WTC11 (cell line): ENCODE data around the gene TSPAN6. TPM values are rescaled to one million over a fixed set of nuclear protein-coding genes. Genes with fewer than 3 reads are reported as not detected.

ENCODE experiments used
- ATAC-seq: fragments of 200-7000 bp; cut with Tn5 transposase; 2 replicates; pipeline ENCODE4 v1.10.0; 2021; ENCODE audit warnings: mild to moderate bottlenecking, moderate library complexity
- CTCF ChIA-PET: fragments of 300-600 bp; sonication (Branson Sonifier 250); formaldehyde crosslinking; loops from one replicate; lab custom pipeline; 2021; ENCODE audit warnings: antibody characterized with exemption; lab: Charles Lee
- POLR2A ChIA-PET: fragments of 350-600 bp; sonication (Branson Sonifier 250); formaldehyde crosslinking; loops from one replicate; lab custom pipeline; 2021; ENCODE audit warnings: antibody characterized with exemption; lab: Charles Lee
- DNase-seq: peaks from one replicate; pipeline ENCODE4 v3.0.0; 2021; ENCODE audit warnings: low spot score
- H3K27ac Mint-ChIP-seq: 2 replicates; pipeline ENCODE4 v1.8.0; 2021; ENCODE audit warnings: mixed read lengths
- H3K27me3 Mint-ChIP-seq: 2 replicates; pipeline ENCODE4 v1.8.0; 2021; ENCODE audit warnings: low read depth, mild to moderate bottlenecking, moderate library complexity, mixed read lengths
- H3K36me3 Mint-ChIP-seq: 2 replicates; pipeline ENCODE4 v1.8.0; 2021; ENCODE audit warnings: mixed read lengths
- H3K4me1 Mint-ChIP-seq: 2 replicates; pipeline ENCODE4 v1.8.0; 2022; ENCODE audit warnings: mixed read lengths
- H3K4me3 Mint-ChIP-seq: 2 replicates; pipeline ENCODE4 v1.8.0; 2021; ENCODE audit warnings: mild to moderate bottlenecking, moderate library complexity, mixed read lengths
- H3K9me3 Mint-ChIP-seq: 2 replicates; pipeline ENCODE4 v1.8.0; 2021; ENCODE audit warnings: mixed read lengths
- CREB1 ChIP-seq: sonication (generic); formaldehyde crosslinking; IDR thresholded peaks from 2 replicates; pipeline ENCODE4 v1.8.0; 2023; ENCODE audit warnings: mild to moderate bottlenecking, missing genetic modification reagents
- CREM ChIP-seq: sonication (generic); formaldehyde crosslinking; IDR thresholded peaks from 2 replicates; pipeline ENCODE4 v1.8.1; 2022; ENCODE audit warnings: mild to moderate bottlenecking, missing genetic modification reagents, moderate library complexity
- E2F4 ChIP-seq: sonication (generic); formaldehyde crosslinking; IDR thresholded peaks from 2 replicates; pipeline ENCODE4 v1.8.1; 2022; ENCODE audit warnings: low read depth, mild to moderate bottlenecking, moderate library complexity, missing genetic modification reagents, borderline replicate concordance
- ERG ChIP-seq: fragments of 250-450 bp; sonication (Bioruptor Pico); IDR thresholded peaks from 2 replicates; pipeline ENCODE4 v1.8.0; 2021; ENCODE audit warnings: mild to moderate bottlenecking
- ESRRA ChIP-seq: sonication (generic); formaldehyde crosslinking; IDR thresholded peaks from 2 replicates; pipeline ENCODE4 v1.8.1; 2022; ENCODE audit warnings: mild to moderate bottlenecking, missing genetic modification reagents, borderline replicate concordance
- ETV6 ChIP-seq: sonication (generic); formaldehyde crosslinking; IDR thresholded peaks from 2 replicates; pipeline ENCODE4 v1.8.1; 2022; ENCODE audit warnings: mild to moderate bottlenecking, missing genetic modification reagents
- FOXP1 ChIP-seq: sonication (generic); formaldehyde crosslinking; IDR thresholded peaks from 2 replicates; pipeline ENCODE4 v1.8.0; 2022; ENCODE audit warnings: missing genetic modification reagents, mild to moderate bottlenecking, moderate library complexity, borderline replicate concordance
- GTF2I ChIP-seq: fragments of 250-450 bp; sonication (Bioruptor Pico); conservative IDR thresholded peaks from 2 replicates; pipeline ENCODE4 v1.4.0; 2021; ENCODE audit warnings: mild to moderate bottlenecking
- HMGXB4 ChIP-seq: sonication (generic); formaldehyde crosslinking; IDR thresholded peaks from 2 replicates; pipeline ENCODE4 v1.8.1; 2023; ENCODE audit warnings: mild to moderate bottlenecking, moderate library complexity, missing genetic modification reagents
- JAZF1 ChIP-seq: fragments of 250-450 bp; sonication (Bioruptor Pico); IDR thresholded peaks from 2 replicates; pipeline ENCODE4 v1.9.0; 2021; ENCODE audit warnings: moderate library complexity, mild to moderate bottlenecking, inconsistent platforms
- JUN ChIP-seq: sonication (generic); formaldehyde crosslinking; IDR thresholded peaks from 2 replicates; pipeline ENCODE4 v1.8.0; 2023; ENCODE audit warnings: mild to moderate bottlenecking, missing genetic modification reagents
- OVOL2 ChIP-seq: fragments of 250-450 bp; sonication (Bioruptor Pico); IDR thresholded peaks from 2 replicates; pipeline ENCODE4 v1.9.0; 2021; ENCODE audit warnings: mild to moderate bottlenecking, borderline replicate concordance
- PREB ChIP-seq: sonication (generic); formaldehyde crosslinking; IDR thresholded peaks from 2 replicates; pipeline ENCODE4 v1.8.1; 2022; ENCODE audit warnings: mild to moderate bottlenecking, missing genetic modification reagents, moderate library complexity, borderline replicate concordance
- SMAD3 ChIP-seq: sonication (generic); formaldehyde crosslinking; IDR thresholded peaks from 2 replicates; pipeline ENCODE4 v1.8.0; 2022; ENCODE audit warnings: missing genetic modification reagents, mild to moderate bottlenecking, borderline replicate concordance
- SMAD4 ChIP-seq: sonication (generic); formaldehyde crosslinking; IDR thresholded peaks from 2 replicates; pipeline ENCODE4 v1.8.0; 2022; ENCODE audit warnings: mild to moderate bottlenecking, missing genetic modification reagents
- TCF7 ChIP-seq: sonication (generic); formaldehyde crosslinking; IDR thresholded peaks from 2 replicates; pipeline ENCODE4 v1.8.0; 2022; ENCODE audit warnings: mild to moderate bottlenecking, low read depth, missing genetic modification reagents, moderate library complexity
- TEAD1 ChIP-seq: sonication (generic); formaldehyde crosslinking; IDR thresholded peaks from 2 replicates; pipeline ENCODE4 v1.8.0; 2022; ENCODE audit warnings: mild to moderate bottlenecking, missing genetic modification reagents
- ZBTB21 ChIP-seq: sonication (generic); formaldehyde crosslinking; IDR thresholded peaks from 2 replicates; pipeline ENCODE4 v1.8.1; 2023; ENCODE audit warnings: mild to moderate bottlenecking, missing genetic modification reagents, borderline replicate concordance
- ZNF219 ChIP-seq: sonication (generic); formaldehyde crosslinking; IDR thresholded peaks from 2 replicates; pipeline ENCODE4 v1.8.0; 2023; ENCODE audit warnings: missing genetic modification reagents, mild to moderate bottlenecking, borderline replicate concordance
- ZNF232 ChIP-seq: sonication (generic); formaldehyde crosslinking; IDR thresholded peaks from 2 replicates; pipeline ENCODE4 v1.8.0; 2022; ENCODE audit warnings: mild to moderate bottlenecking, missing genetic modification reagents
- ZNF263 ChIP-seq: sonication (generic); formaldehyde crosslinking; IDR thresholded peaks from 2 replicates; pipeline ENCODE4 v1.8.1; 2022; ENCODE audit warnings: low read depth, mild to moderate bottlenecking, moderate library complexity, missing genetic modification reagents
- total RNA-seq: library from RNA; stranded (reverse); gene quantifications from 3 replicates; pipeline ENCODE4 v1.2.3, GENCODE V29; 2021

TSPAN6 gene
- total RNA-seq, 1 experiment from 2014 or later, result 47.0 TPM

GRCh38 chrX:100647739-100648138 lies 11.1 kb upstream of the TSPAN6 start:
- TF ChIP-seq JAZF1 (CRISPR knock-in tag), result no peak
- TF ChIP-seq CREB1 (CRISPR knock-in tag), result no peak
- no peak for TF ChIP-seq PREB (CRISPR knock-in tag)
- no peak for TF ChIP-seq ESRRA
- TF ChIP-seq JUN (CRISPR knock-in tag), result no peak
- TF ChIP-seq ZNF232 (CRISPR knock-in tag), result no peak
- no peak for TF ChIP-seq TEAD1 (CRISPR knock-in tag)
- TF ChIP-seq CREM (CRISPR knock-in tag), result no peak
- no peak for TF ChIP-seq ETV6 (CRISPR knock-in tag)
- no peak for TF ChIP-seq ZNF219 (CRISPR knock-in tag)
- no peak for TF ChIP-seq HMGXB4 (CRISPR knock-in tag)
- no peak for TF ChIP-seq GTF2I (CRISPR knock-in tag)
- no peak for TF ChIP-seq ZBTB21 (CRISPR knock-in tag)
- TF ChIP-seq TCF7 (CRISPR knock-in tag), result no peak
- no peak for TF ChIP-seq ZNF263 (CRISPR knock-in tag)
- no peak for ATAC-seq
- H3K4me3 Mint-ChIP-seq, result no peak overlapping the region
- DNase-seq, result no peak
- CTCF ChIA-PET, result interaction anchor here (1.7 to 3.8 kb wide), 2 partner anchors 11 to 121 kb away, joined by 6 to 14 read pairs; partner anchors contain the start of gene TSPAN6
- POLR2A ChIA-PET, result no interaction called here
- no peaks in the 10 kb centered on the region for H3K9me3 Mint-ChIP-seq
- H3K27me3 Mint-ChIP-seq, result peaks cover 3% of the 10 kb centered on the region
- peaks cover 38% of the 10 kb centered on the region for H3K4me1 Mint-ChIP-seq
- no peak overlapping the region for H3K27ac Mint-ChIP-seq
- H3K36me3 Mint-ChIP-seq, result no peaks in the 10 kb centered on the region

- Mint-ChIP-seq H3K9me3 (no peaks in the 10 kb centered on the region), H3K36me3 (no peaks in the 10 kb centered on the region), H3K4me1 (peaks cover 45% of the 10 kb centered on the region), H3K4me3 (no peak overlapping the region), H3K27me3 (peaks cover 3% of the 10 kb centered on the region), H3K27ac (no peak overlapping the region)
- ATAC-seq (no peak), DNase-seq (no peak)
- POLR2A ChIA-PET, result no interaction called here
- CTCF ChIA-PET, result interaction anchor here (1.7 to 3.8 kb wide), 2 partner anchors 10 to 122 kb away, joined by 6 to 14 read pairs; partner anchors contain the start of gene TSPAN6
- TF ChIP-seq FOXP1 (no peak), E2F4 (CRISPR knock-in tag) (no peak), GTF2I (CRISPR knock-in tag) (no peak), SMAD3 (no peak), PREB (CRISPR knock-in tag) (no peak), OVOL2 (CRISPR knock-in tag) (no peak), JUN (CRISPR knock-in tag) (no peak), SMAD4 (no peak), ERG (CRISPR knock-in tag) (no peak)
These were observed 10.5 kb upstream of the TSPAN6 start for GRCh38 chrX:100647095-100647494.
